Loucy (cell line): ENCODE measurements around the gene COX7A2.

Source experiments
- CTCF ChIP-seq: fragments of 200-600 bp; sonication (generic); conservative IDR thresholded peaks from 2 replicates; pipeline ENCODE4 v1.5.1; 2014; ENCODE audit warnings: mild to moderate bottlenecking, antibody characterized with exemption, low read length
- EZH2phosphoT487 ChIP-seq: fragments of 200-600 bp; IDR thresholded peaks from 2 replicates; pipeline ENCODE4 v1.6.1; 2018; ENCODE audit warnings: antibody characterized with exemption, mild to moderate bottlenecking, moderate library complexity, borderline replicate concordance

GRCh38 chr6:75275067-75275466 is 31.5 kb upstream of the COX7A2 start:
- TF ChIP-seq CTCF (no peak), EZH2phosphoT487 (no peak)
